Activated gamma-delta T cell treated with anti-CD3 and anti-CD28 coated beads, Interleukin-2, amount 50 U/mL, for 16 hours (primary cell): ENCODE data around the gene EXOSC2.
A peak's percentile ranks its signal among the peaks of the same experiment; 100 is the strongest.

ENCODE experiments used
- DNase-seq: peaks from one replicate; pipeline ENCODE4 v3.0.0-alpha.2; 2020; ENCODE audit warnings: low read depth

EXOSC2 gene, protein sequence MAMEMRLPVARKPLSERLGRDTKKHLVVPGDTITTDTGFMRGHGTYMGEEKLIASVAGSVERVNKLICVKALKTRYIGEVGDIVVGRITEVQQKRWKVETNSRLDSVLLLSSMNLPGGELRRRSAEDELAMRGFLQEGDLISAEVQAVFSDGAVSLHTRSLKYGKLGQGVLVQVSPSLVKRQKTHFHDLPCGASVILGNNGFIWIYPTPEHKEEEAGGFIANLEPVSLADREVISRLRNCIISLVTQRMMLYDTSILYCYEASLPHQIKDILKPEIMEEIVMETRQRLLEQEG

DNA sequence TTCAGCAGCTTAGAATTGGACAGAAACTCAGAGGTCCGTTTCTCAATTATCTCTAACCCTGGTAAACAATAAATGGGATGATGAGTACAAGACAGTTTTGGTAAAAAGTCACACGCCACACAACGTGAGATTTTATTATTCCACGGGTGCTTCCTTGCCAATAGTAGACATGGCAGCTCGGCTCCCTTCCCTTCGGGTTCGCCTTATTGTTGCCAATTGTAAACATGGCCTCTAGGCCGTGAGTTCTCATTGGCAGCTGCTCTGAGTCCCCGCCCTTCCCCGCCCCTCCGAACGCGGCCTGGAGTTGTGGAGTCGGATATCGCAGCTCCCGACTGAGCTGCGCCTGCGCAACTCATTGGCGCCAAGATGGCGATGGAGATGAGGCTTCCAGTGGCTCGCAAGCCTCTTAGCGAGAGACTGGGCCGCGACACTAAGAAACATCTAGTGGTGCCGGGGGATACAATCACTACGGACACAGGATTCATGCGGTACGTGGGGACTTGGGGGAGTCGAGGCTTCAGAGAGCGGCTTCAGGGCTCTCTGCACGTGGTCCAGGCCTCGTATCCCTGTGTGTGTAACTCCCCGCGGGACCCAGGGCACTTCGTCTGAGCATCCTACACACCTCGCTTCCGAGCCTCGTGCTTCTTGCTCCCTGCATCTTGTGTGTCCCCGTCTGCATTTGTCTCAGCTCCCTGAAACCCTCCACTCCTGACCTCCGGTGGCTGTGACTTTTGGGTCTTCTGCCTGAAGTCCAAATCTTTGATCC, at the start of gene EXOSC2:
Gene EXOSC2, plus strand, starts transcription at position 355 of the 766 bp plus-strand sequence. Its CDS starts 12 bp downstream, at position 367.
- peak; percentile 98 for DNase-seq

DNA sequence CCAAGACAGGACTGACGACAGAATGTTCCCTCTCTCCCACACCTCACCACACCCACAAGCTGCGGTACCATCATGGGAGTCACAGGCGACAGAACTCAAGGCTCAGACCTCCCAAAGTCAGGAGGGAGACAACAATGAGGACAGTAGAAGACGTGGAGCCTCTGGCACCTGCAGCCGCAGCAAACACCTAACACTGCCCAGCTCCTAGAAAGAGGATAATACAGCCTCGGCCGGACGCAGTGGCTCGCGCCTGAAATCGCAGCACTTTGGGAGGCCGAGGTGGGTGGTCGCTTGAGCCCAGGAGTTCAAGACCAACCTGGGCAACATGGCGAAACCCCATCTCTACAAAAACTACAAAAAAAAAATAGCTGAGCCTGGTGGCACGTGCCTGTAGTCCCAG, 42.4 kb upstream of the EXOSC2 start:
- DNase-seq: no peak

DNA sequence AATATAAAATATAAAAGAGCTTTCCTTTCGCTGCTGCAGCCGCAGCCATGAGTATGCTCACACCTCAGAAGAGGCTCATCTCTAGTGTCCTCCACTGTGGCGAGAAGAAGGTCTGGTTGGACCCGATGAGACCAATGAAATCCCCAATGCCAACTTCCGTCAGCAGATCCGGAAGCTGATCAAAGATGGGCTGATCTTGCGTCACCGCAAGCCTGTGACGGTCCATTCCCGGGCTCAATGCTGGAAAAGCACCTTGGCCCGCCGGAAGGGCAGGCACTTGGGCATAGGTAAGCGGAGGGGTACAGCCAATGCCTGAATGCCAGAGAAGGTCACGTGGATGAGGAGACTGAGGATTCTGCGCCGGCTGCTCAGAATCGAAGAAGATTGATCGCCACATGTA, 41.8 kb upstream of the EXOSC2 start:
- no peak for DNase-seq

DNA sequence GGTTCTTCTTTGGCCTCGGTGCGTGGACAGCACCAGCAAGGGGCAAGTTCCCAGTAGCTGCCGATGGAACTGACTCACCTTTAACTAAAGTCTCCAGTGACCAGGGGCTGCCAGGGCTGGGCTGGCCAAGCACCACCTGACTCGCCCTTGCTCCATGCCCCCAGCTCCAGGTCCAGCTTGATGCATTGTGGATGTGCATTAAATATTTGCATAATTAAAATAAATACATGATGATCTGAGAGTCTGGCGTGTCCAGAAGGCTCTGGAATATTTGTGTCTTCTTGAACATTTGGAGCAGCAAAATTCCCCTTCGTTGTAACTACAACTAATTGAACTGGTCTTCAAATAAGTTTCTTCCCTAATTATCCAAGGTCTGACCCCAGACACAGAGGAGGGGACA, 38.7 kb upstream of the EXOSC2 start:
- no peak for DNase-seq

DNA sequence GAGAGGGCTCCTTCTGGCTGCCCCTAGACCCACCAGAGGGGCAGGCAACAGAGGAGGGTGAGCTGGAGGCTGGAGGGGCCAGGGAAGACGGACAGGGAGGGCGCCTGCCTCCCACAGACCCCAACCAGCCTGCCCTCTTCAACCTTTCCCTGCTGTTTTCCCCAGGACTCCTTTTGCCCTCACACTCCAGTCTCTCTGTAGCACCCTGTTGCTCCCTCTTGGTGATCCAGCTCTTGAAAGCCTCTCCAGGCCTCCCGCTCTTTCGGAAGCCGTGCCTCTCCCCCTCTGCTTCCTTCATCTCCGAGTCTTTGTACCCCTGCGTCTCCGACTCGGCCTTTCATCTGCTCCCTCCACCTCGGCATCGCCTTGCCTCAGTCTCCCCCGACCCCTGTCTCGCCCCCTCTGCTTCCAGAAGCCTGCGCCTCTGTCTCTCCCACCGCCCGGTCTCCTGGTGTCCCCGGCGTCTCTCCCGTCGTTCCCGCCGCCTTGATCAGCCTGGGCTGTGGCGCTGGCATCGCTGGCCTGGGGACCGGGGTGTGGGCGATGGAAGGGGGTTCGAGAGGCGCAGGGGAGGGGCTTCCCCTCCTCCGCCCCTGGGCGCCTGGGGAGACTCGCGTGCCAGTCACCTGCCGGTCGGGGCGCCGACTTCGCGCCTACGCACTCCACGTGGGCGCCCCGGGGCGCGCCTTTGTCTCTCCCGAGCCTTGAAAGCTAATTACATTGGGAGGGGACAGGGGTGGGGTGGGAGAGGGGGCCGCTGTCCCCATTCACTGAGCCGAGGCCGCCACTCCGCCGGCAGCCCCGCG, 34.5 kb upstream of the EXOSC2 start:
- DNase-seq: no peak

DNA sequence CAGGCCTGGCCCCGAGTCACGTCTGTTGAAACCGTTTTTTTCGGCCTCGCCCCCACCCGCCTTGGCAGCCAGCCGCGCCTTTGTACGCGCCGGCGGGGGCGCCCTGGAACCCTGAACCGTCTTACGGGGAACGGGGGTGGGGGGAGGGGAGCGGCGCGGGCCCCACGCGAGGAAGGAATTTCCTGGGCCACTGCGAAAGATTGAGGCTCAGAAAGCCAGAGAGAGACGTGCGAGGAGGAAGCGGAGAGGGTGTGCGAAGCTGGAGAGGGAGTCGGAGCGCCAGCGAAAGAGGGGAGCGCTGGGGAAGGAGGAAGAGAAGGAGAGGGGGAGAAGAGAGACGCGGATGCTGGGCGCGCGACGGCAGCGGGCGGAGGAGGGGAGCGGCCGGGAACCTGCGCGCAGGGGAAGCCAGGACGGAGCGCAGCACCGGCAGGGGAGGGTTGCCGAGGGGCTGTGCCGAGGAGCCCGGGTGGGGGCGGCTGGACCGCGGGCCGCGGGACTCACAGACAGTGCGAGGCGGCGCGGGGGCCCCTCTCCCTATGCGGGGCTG, 33.8 kb upstream of the EXOSC2 start:
- no peak for DNase-seq

DNA sequence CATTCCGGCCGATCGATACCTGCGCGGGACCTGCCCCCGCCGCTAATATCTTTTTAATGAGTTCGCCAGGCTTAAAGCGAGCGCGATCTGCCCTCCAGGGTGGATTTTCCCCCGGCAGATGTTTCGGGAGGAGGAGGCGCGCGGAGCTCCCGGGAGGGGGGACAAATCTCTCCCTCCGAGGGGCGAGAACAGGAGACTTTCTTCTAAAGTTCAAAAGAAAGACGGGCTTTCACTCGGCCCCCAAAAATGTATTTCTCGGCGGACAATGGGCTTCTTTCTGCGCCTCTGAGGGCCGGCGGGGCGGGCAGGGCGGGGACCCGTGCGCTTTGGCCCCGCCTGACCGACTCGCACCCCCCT, 33.3 kb upstream of the EXOSC2 start:
- no peak for DNase-seq

DNA sequence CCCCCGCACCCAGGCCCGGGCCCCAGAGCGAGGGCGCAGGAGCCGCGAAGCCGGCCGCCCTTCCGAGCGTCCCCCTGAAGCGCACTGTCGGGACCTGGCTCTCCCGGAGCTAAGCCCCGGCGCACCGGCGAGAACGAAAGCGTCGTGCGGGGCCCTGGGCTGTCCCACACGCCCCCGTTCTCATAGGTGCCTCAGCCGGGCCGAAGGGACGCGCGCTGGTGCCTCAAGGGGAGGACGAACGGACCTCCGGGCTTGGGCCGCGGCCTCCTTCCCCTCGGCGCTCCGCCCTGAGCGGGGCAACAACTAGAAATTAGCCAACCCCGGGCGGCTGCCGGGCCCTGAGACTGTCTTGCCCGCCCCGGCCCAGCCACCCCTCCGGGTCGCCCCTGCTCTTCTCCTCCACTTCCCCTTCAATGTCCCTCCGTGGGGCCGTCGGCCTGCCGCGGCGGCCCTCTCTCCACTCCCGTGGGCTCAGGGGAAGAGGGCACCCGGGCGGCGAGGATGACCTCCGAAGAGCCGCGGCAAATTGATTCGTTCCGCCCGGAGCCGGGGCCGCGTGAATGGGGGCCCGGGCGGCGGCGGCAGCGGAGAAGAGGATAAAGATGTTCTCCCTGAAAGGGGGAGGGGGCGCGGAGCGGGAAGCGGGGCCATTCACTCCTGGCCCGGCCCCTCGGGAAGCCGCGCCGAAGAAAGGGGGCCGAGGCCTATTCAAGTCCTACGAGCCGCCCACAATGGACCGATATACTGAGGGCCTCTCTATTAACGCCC, 32.7 kb upstream of the EXOSC2 start:
- no peak for DNase-seq

DNA sequence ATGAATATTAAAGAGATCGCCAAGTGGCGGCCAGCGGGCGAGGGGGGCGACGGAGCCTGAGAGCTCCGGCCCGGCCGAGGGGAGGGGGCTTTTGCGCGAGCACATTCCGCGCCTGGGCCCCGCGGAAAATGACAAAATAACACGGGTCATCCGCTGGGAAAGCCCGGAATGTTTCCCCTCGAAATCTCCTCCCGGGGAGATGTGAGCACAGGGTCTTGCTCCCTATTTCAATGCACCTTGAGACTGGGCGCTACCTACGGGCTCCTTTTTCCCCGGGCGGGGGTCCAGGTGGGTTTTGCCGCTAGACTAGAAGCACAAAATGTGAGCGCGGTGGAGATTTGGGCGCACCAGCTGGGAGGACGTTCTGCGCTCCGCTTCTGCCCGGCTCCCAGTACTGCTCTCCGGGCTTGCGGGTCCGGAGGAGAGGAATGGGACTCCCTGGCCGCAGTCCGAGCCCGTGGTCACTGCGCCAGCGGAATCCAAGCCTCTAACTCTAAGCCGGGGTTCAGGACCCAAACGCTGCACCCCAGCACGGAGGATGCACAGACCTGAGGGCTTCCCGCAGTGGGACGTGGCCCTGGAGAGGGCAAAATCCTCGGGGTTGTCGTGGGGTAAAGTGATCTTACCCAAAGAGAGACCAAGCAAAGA, 32.0 kb upstream of the EXOSC2 start:
- DNase-seq: no peak

DNA sequence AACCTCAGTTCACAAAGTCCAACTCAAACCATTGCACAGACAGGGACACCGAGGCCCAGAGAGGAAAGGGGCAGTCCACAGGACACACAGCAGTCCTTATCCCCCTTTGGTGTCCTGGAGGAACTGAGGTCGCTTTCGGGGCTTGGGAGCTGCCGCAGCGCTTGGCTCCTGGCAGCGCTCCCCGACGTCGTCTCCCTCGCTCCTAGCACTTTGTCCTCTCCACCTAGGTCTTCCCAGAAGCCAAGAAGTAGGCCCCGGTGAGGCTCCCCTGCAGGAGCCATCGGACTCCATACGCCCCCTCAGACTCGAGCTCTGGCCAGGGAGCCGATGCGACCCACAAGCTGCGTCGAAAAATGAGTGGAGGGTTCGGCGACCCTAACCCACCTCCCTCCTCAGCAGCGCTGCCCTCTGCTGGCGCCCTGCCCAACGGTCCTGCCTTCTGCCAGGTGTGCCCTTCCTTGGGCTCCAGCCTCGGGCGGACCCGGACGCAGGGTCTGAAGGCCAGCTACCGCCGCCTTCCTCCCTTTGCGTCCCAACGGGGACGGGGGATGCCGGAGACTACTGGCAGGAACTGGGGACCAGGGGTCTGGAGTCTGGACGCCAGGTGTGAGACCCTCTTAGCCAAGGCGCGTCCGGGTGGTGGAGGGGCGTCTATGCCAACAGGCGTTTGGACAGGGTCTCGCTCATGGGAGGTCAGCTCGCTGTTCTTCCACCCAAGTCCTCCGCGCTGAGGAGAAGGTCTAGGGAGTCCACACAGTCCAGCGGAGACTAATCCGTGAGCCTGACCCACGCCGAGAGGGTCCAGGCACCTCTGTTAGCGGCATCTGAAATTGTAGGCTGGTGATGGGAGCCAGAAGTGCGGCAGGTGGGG, 31.2 kb upstream of the EXOSC2 start:
- no peak for DNase-seq

DNA sequence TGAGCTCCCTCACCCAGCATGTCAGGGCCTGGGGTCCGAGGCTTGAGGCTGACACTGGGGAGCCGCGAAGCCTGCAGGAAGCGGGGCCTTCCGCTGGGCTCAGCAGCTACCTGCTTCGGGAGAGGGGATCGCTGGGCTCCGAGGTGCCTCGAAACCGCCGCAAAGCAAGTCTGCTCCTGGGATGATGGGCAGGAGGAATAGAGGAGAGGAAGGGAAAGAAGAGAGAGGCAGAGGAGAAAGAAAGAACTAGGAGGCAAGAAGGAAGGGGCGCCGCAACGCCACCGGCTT, 30.7 kb upstream of the EXOSC2 start:
- no peak for DNase-seq

DNA sequence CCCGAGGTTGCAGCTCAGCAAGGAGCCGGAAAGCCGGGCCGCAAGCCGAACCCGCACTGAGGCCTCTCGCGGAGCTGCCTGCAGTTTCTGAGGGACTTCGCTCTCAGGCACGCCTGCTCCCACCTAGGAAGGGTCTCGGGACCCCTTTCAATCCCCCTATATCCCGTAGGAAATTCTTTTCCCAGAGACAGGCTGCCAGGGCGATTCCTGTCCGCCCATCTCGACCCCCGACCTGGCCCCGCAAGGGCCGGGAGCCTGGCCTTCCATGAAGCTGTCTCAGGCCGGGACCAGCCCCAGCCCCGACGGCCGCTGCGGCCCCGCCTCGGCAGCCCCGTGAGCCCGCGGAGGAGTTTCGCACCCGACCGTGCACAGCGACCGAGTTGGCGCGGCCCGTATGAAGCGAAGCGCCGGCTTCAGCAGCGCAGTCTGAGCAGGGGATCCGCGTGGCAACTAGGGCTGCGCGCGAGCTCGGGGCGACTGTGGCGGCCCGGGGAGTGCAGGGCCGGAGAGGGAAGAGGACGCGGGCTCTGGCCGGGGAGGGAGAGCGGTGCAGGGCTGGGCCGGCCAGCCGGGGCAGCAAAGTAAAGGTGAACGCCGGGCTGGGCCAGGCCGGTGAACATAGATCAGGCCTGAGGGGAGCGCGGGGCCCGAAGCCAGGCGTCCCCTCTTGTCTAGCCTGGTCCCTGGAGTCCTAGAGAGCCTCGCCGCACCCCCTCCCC, 30.2 kb upstream of the EXOSC2 start:
- DNase-seq: no peak

DNA sequence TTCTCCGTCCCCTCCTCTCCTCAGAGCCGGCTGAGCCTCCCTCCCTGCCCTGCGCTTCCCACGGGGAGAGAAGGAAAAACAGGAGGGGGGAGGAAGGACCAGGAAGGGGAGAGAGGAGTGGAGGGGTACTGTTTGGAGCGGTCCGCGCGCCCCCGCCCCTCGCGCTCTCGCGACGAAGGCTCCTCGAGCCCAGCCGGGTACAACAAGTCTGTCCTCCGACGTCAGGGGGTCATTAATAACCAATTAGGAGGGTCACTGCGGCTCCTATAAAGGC, 29.7 kb upstream of the EXOSC2 start:
- DNase-seq: no peak

DNA sequence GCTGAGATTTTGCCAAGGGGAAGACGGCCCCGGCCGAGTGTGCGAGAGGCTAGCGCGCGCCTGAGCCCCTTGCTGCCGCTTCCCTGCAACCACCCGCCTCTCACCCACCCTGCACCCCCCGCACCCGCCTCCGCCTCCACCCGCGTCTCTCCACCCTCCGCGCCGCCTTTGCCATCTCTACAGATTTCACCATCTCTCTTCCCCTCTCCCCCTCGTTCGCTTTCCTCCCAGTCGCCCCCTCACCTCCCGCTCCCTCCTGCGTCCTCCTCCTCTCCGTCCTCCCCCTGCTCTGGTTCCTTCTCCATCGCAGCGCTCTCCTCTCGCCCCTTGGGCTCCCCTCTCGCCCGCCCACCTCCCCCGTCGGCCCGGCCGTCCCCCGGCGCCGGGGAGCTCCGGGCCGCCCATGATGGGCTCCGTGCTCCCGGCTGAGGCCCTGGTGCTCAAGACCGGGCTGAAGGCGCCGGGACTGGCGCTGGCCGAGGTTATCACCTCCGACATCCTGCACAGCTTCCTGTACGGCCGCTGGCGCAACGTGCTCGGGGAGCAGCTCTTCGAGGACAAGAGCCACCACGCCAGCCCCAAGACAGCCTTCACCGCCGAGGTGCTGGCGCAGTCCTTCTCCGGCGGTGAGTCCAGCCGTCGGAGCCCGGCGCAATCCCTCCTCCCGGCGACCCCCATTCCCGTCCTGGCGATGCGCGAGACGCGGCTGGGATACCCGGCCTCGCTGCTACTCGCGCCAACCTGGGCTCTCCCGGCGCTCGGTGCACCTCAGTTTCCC, 29.1 kb upstream of the EXOSC2 start, which contains the start of gene PRDM12:
Gene PRDM12, plus strand, starts transcription at position 344 of the 778 bp plus-strand sequence. Its CDS starts 60 bp downstream, at position 404.
- DNase-seq: no peak

DNA sequence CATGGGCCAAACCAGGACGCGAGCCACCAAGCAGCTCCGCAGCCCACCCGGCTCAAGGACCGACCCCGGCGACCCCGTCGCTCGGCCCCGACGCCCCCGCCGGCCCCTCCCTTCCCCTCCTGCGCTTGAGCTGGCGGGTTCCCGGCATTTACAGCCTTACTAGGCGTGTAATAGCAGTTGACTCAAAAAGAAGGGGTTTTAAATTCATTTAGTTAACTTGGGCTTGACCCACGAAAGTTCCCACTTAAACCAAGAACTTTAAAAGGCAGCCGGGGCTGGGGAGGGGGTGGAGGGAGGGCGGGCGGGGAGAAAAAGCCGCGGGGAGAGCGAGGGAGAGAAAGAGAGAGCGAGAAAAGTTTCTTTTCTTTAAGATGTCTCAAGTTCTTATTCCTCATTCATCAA, 28.6 kb upstream of the EXOSC2 start:
- no peak for DNase-seq

DNA sequence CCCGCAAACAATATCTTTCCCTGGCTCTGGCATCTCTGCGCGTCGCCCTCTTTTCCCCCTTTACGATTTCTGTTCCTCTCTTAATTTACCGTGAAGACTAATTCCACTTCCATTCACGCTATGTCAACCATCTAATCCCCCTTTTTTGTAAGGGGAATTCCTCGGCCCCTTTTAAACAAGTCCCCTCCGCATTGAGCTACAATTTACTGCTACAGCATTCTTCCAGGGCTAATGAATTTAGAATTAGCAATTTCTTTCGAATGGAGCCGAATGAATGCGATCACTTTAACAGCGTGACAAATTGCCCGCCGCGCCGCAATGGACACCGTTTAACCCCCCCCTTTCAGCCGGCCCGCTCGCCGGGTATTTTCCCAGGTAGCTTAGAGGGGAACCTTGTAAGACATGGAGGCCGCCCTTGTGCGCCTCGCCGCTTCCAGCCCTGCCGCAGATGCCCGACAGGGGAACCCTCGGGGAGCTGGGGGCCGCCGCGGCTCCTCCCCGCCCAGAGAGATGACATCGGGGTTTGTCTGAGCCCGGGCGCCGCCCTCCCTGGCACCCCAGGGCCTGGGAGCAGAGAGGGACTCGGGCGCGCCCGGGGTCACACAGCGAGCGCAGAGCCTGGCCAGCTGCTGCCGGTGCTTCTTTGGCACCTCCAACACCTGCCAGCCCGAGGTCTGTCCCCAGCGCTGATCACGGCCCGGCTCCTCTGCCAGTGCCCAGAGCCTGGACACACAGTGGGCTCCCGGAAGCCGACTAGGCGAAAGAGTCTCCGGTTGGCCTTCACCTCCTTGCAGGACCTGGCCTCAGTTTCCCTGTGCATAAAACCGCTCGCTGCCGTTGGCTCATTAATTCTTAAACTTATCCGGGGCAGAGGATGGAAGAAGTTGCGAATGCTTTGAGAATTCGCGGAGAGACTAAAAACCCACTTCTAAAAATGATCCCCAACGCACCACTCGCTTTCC, 27.9 kb upstream of the EXOSC2 start:
- no peak for DNase-seq

DNA sequence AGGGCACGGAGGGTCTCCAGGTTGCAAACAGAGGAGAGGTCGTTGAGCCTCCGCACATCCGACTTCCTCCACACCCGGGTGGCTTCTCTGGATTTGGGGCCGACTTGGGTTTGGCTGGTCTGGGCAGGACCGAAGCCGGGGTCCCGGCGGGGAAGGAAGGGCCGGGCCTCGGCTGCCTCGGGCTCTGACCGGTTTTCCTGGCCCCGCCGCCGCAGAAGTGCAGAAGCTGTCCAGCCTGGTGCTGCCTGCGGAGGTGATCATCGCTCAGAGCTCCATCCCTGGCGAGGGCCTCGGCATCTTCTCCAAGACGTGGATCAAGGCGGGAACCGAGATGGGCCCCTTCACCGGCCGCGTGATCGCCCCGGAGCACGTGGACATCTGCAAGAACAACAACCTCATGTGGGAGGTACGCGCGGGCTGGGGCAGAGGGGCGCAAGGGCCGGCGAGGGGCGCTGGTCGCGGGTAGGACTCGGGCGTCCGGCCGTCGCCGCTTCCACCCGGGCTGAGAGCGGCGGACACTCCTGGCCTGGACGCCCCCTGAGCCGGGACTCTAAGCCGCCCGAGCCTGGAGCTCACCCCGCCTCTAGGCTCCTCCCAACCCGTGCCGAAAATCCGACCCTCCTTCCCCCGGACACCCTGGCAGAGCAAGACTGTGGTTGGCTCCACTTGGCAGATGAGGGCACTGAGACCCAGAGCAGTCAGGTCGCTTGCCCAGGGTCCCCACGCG, 27.0 kb upstream of the EXOSC2 start:
- no peak for DNase-seq

DNA sequence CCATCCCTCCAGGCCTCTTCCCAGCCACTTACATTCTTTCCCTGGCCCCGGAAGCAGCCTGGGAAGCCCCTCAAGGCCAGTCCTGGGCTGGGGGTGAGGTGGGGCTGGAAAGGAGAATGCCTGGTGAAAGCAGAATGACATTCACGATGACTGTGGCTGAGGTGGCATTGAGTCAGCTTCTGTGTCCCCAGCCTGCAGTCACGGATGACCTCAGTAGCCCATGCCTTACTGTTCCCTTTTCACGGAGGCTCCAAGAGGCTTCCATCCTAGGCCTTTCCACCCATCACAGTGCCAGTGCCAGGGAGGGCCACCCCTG, 26.5 kb upstream of the EXOSC2 start:
- no peak for DNase-seq
